Measurements from ENCODE around the gene KPNA1. TPM values are rescaled to one million over a fixed set of nuclear protein-coding genes. Genes with fewer than 3 reads are reported as not detected.

Gene KPNA1
- total RNA-seq, 6 experiments from 2014 or later, result 93.5 to 105 (median 98.1) TPM

DNA sequence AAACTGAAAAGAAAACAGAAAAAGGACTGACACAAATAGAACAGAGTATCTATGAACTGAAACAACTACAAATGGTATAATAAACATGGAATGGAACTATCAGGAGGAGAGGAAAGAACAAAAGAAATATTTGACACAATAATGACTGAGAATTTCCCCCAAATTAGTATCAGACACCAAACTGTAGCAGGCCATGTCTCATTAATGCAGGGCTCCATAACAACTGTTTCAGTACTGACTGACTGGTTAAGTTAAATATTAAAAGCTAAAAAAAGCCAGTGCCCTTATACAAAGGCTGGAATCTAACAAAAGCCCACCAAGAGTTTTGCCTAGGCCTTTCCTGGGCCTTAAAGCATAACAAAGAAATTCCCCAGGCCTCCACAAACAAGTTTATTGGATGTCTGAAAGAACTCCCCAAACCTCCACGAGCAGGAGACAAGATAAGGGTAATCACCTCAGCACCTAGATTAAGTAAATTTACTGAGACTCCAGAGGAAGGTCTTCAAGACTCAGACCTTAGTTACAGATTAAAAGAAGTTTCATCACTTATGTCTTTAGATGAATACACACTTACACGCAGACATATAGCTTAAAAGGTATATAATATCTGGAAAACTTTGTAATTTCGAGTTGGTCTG, 45.7 kb downstream of the KPNA1 start:
- peaks cover 35% of the 10 kb centered on the region for H3K4me1 Mint-ChIP-seq (ENCODE audit: low read depth)
- no peak overlapping the region; the same call in 1 of the 2 replicates for H3K4me3 Mint-ChIP-seq

DNA sequence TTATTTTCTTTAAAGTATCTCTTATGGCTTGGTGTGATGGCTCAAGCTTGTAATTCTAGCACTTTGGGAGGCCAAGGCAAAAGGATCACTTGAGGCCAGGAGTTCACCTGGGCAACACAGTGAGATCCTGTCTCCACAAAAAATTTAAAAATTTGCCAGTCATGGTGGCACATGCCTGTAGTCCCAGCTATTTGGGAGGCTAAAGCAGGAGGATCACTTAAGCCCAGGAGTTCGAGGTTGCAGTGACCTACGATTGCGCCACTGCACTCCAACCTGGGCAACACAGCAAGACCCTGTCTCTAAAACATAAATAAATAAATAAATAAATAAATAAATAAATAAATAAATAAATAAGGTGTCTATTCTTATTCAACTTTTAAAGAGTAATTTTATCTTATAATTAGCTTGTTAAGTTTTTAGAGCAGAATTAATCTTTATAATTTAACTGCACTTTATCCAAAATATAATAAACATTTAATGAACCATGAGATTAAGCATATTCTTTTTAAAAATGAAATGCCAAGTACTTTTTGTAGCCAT, 48.0 kb downstream of the KPNA1 start:
- Mint-ChIP-seq H3K4me3 (no peak overlapping the region), H3K27me3 (ENCODE audit: insufficient read depth) (peaks cover 1% of the 10 kb centered on the region; the same call in 1 of the 2 replicates), H3K27ac (no peak overlapping the region), H3K36me3 (ENCODE audit: low read depth) (peaks cover 5% of the 10 kb centered on the region; the same call in 1 of the 2 replicates), H3K4me1 (ENCODE audit: low read depth) (peaks cover 27% of the 10 kb centered on the region), H3K9me3 (no peaks in the 10 kb centered on the region)
- TF ChIP-seq, protein P1, sequence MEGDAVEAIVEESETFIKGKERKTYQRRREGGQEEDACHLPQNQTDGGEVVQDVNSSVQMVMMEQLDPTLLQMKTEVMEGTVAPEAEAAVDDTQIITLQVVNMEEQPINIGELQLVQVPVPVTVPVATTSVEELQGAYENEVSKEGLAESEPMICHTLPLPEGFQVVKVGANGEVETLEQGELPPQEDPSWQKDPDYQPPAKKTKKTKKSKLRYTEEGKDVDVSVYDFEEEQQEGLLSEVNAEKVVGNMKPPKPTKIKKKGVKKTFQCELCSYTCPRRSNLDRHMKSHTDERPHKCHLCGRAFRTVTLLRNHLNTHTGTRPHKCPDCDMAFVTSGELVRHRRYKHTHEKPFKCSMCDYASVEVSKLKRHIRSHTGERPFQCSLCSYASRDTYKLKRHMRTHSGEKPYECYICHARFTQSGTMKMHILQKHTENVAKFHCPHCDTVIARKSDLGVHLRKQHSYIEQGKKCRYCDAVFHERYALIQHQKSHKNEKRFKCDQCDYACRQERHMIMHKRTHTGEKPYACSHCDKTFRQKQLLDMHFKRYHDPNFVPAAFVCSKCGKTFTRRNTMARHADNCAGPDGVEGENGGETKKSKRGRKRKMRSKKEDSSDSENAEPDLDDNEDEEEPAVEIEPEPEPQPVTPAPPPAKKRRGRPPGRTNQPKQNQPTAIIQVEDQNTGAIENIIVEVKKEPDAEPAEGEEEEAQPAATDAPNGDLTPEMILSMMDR (IDR thresholded peaks at IDR 0.05), result no peak
- no peak for DNase-seq

More for the DNA sequence above, 45.7 kb downstream of the KPNA1 start:
- DNase-seq, result no peak
- no peaks in the 10 kb centered on the region for H3K9me3 Mint-ChIP-seq
- peaks cover 5% of the 10 kb centered on the region; the same call in 1 of the 2 replicates for H3K36me3 Mint-ChIP-seq (ENCODE audit: low read depth)
- peaks cover 1% of the 10 kb centered on the region; the same call in 1 of the 2 replicates for H3K27me3 Mint-ChIP-seq (ENCODE audit: insufficient read depth)
- H3K27ac Mint-ChIP-seq, result no peak overlapping the region
- TF ChIP-seq, protein P1 (IDR thresholded peaks at IDR 0.05), result no peak

GRCh38 chr3:122464659-122465058, 50.1 kb downstream of the KPNA1 start:
- Mint-ChIP-seq H3K4me3 (no peak overlapping the region), H3K27ac (no peak overlapping the region), H3K27me3 (ENCODE audit: insufficient read depth) (peaks cover 1% of the 10 kb centered on the region; the same call in 1 of the 2 replicates), H3K9me3 (no peaks in the 10 kb centered on the region), H3K36me3 (ENCODE audit: low read depth) (peaks cover 11% of the 10 kb centered on the region), H3K4me1 (ENCODE audit: low read depth) (peaks cover 12% of the 10 kb centered on the region)
- TF ChIP-seq, protein P1 (IDR thresholded peaks at IDR 0.05), result no peak
- no peak for DNase-seq

DNA sequence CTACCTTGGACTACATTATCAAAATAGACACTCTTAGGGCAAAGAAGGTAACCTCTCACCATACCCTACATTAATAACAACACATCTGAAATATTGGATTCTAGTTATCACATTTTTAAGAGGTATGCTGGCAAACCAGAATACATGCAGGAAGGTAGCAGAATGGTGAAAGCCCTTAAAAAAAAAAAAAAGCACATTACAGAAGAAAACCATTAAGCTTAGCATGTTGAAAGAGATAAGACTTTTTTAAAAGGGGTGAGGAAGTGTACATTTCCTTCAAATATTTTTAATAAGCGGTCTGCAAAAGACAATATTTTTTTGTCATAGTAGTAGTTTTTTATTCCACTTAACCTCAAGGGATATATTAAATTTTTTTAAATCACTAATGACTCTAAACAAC, 52.3 kb downstream of the KPNA1 start:
- no peaks in the 10 kb centered on the region; the same call in 1 of the 2 replicates for H3K4me1 Mint-ChIP-seq (ENCODE audit: low read depth)
- H3K9me3 Mint-ChIP-seq, result no peaks in the 10 kb centered on the region
- no peak overlapping the region for H3K27ac Mint-ChIP-seq
- no peak for DNase-seq
- peaks cover 24% of the 10 kb centered on the region for H3K36me3 Mint-ChIP-seq (ENCODE audit: low read depth)
- no peak overlapping the region for H3K4me3 Mint-ChIP-seq
- TF ChIP-seq, protein P1 (IDR thresholded peaks at IDR 0.05), result no peak
- no peaks in the 10 kb centered on the region for H3K27me3 Mint-ChIP-seq (ENCODE audit: insufficient read depth)

GRCh38 chr3:122461806-122462205, 52.9 kb downstream of the KPNA1 start:
- Mint-ChIP-seq H3K4me3 (no peak overlapping the region), H3K4me1 (ENCODE audit: low read depth) (no peaks in the 10 kb centered on the region; the same call in 1 of the 2 replicates), H3K9me3 (no peaks in the 10 kb centered on the region), H3K36me3 (ENCODE audit: low read depth) (peaks cover 21% of the 10 kb centered on the region), H3K27me3 (ENCODE audit: insufficient read depth) (no peaks in the 10 kb centered on the region), H3K27ac (no peak overlapping the region)
- no peak for DNase-seq
- TF ChIP-seq, protein P1 (IDR thresholded peaks at IDR 0.05), result no peak
